GM18519 (cell line): ENCODE measurements around the gene TTLL10.
"Not testable (repeated sequence)": the region's sequence is repeated elsewhere in the genome, so short reads cannot be mapped to it uniquely, and the experiment has no call there.

Experiments used
- ATAC-seq: cut with Tn5 transposase; IDR thresholded peaks from one replicate; pipeline ENCODE4 v1.9.1; 2021; ENCODE audit warnings: mild to moderate bottlenecking, moderate library complexity; ENCODE audit not compliant: unreplicated experiment, low FRiP score

TTLL10 gene

DNA sequence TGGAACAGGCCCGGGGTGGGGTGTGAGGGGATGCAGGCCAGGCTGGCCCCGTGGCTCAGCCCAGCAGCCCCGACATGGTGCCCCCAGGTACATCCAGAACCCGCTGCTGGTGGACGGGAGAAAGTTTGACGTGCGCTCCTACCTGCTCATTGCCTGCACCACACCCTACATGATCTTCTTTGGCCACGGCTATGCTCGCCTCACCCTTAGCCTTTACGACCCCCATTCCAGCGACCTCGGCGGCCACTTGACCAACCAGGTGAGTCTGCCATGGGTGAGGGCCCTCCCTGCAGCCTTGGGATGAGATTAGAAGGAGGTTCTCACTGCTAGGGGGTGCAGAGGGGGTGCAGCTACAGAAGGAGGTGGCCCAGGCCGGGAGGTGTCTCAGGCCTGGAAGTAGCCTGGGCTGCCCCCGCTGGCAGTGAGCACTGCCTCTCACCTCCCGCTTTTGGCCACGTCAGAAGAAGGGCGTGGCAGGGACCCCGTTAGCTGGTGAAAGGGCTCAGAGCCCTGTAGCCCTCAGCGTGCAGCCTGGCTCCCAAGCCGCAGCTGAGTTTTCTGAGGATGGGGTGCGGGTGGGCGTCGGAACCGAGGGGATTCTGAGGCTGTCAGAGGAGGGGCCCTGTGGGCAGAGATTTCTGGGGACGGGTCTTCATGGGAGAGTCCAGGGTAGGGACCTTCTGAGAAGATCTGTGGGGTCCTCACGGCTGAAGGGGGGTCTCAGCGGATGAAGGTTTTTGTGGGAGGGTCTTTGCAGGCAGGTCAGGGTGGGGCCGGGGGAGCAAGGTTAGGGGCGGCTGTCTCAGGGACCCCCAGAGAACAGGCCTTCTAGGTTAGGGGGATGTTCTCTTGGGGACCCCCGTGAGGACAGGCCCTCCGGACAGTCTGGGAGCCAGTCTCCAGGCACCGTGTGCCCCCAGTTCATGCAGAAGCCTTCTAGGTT, 10.4 kb downstream of the TTLL10 start:
- ATAC-seq = no peak

DNA sequence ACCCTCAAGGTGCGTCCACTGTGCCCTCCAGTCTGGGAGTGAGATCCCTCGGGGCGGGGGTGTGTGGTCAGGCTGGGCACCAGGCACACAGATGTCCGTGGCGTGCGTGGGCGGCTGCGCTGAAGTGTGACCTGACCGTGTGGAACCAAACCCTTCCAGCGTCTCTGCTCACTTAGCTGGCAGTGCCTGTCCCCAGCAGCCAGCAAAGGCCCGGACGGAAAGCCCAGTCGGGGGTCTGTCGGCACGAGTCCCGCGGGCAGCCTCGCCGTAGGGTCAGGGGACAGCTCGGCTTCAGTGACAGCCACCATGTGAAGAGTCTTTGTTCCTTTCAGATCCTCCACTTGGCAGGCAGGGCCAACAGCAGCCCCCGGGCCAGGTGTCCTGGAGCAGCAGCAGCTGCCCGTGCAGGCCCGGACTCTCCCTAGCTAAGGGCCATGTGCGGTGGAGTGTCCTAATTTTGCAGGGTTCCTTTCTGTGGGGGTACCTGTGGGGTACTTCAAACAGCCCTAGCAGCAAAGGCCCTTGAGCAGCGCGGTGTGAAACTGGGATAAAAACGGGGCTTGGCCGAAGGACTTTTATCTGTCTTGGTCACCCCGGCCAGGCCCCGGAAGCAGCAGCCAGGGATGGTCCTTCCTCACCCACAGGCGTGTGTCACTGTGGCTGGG, 11.6 kb downstream of the TTLL10 start:
- ATAC-seq = no peak

DNA sequence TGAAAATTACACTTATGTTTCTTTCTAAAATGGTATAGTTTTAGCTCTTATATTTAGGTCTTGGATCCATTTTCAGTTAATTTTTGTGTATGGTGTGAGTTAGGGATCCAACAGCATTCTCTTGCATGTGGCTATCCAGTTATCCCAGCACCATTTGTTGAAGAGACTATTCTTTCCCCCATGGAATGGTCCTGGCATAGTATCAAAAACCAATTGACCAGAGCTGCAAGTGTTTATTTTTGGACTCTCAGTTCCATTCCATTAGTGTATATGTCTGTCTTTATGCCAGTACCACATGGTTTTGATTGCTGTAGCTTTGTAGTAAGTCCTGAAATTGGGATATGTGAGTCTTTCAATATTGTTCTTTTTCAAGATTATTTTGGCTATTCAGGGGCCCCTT, 14.3 kb downstream of the TTLL10 start:
- no peak for ATAC-seq

DNA sequence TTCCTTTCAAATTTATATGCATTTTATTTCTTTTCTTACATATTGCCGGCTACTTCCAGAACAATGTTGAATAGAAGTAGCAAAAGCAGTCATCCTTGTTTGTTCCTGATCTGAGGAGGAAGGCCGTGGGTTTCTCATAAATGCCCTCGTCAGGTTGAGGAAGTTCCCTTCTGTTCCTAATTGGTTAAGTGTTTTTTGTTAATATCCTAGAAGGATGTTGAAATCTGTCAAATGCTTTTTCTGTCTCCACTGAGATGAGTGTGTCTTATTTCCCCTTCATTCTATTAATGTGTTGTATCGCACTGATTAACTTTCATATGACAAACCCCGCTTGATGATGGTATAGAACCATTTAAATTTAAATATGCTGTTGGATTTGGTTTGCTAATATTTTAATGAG, 15.4 kb downstream of the TTLL10 start:
- ATAC-seq = no peak

DNA sequence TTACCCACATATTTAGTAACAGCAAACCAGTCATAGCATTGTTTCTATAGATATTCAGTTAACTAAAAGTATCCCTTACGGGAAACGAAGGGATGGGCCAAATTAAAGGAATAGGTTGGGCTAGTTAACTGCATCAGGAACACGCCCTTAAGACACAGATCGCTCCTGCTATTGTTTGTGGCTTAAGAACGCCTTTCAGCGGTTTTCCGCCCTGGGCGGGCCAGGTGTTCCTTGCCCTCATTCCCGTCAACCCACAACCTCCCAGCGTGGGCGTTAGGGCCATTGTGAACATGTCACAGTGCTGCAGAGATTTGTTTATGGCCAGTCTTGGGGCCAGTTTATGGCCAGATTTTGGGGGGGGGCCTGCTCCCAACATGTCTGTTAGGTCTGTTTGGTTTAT, 18.1 kb downstream of the TTLL10 start:
- no peak for ATAC-seq

DNA sequence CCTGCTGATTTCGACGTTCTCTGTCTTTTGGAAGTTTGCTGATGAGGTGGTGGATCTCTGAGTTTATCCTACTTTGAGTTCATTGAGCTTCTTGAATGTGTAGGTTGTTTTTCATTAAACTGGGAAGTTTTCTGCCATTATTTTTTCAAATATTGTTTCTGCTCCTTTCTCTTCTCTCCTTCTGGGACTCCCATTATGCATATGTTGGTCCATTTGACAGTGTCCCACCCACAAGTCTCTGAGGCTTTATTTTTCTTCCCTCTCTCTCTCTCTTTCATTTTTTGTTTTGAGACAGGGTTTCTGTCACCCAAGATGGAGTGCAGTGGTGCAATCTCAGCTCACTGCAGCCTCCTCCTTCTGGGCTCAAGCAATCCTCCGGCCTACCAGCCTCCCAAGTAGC, 21.0 kb downstream of the TTLL10 start:
- no peak for ATAC-seq

DNA sequence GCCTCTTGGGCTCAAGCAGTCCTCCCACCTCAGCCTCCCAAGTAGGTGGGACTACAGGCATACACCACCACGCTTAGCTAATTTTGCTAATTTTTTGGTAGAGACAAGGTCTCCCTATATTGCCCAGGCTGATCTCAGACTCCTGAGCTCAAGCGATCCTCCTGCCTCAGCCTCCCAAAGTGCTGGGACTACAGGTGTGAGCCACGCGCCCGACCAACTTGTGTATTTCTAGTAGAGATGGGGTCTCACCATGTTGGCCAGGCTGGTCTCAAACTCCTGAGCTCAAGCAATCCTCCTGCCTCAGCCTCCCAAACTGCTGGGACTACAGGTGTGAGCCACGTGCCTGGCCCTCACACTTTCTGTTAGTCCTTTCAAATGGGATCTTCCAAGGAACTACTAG, 22.0 kb downstream of the TTLL10 start:
- ATAC-seq = not testable (repeated sequence)

DNA sequence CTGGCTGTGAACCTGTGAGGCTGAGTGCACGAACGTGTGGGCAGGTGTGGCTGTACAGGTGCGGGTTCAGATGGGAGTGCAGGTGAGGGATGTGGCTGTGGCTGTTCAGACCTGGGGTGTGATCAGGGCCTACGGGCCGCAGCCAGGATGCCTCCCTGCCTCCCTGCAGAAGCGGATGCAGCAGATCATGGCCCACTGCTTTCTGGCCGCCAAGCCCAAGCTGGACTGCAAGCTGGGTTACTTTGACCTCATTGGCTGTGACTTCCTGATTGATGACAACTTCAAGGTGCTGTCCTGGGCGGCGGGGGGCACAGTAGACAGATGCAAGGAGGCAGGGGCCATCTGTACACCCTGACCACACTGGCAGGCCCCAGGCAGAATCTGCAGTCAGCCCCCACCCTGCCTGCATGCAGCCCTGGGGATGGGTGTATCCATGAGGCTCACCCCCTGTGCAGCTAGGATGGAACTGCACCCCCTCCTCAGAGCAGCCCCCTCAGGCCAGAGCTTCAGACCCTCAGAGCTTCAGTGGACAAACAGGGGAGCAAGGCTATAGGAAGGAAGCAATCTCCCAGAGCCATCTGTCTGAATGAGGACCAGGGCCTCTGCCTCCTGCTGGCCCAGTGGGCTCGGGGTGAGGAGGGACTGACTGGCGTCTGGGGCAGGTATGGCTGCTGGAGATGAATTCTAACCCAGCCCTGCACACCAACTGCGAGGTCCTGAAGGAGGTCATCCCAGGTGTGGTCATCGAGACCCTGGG, 22.9 kb downstream of the TTLL10 start:
- no peak for ATAC-seq

DNA sequence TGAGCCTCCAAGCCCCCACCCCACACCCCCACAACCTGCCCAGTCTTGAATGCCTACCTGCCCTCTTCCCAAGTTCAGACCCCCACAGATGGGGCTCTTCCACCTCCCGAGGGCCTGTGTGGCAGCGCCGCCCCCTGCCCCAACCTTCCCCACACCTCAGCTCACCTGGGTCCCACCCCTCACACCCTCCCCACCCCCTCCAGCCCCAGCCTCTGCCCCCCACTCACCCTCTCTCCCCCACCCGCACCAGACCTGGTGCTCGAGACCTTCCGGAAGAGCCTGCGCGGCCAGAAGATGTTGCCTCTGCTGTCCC, 23.5 kb downstream of the TTLL10 start:
- no peak for ATAC-seq

DNA sequence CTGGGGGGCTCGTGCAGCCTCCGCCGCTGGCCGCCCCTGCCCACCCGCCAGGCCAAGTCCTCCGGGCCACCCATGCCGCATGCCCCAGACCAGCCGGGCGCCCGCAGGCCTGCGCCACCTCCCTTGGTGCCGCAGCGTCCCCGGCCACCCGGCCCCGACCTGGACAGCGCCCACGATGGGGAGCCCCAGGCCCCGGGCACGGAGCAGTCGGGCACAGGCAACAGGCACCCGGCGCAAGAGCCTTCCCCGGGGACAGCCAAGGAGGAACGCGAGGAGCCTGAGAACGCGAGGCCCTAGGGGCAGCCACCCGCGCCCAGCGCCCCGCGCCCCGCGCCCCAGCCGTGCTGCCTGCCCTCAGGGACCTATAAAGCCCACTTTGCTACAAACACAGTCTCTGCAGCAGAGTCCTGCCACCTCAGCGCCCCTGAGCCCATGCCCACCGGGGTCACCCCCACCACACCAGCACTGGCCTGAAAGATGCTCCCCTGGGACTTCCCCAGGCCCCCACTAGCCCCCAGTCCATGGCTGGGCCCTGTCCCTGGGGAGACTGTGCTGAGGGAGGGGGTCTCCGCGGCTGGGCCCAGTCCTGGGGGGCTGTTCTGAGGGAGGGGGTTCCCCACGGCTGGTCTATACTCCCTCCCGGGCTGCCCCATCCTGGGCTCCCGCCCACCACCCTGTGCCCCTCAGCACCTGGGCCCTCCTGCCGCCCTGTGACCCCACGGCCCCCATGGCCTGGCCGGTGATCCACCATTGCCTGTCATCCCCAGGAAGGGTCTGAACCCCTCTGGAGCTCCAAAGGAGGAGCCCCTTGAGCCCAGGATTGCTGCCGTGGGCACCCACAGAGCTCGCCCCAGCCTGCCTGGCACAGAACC, 24.1 kb downstream of the TTLL10 start:
- no peak for ATAC-seq

DNA sequence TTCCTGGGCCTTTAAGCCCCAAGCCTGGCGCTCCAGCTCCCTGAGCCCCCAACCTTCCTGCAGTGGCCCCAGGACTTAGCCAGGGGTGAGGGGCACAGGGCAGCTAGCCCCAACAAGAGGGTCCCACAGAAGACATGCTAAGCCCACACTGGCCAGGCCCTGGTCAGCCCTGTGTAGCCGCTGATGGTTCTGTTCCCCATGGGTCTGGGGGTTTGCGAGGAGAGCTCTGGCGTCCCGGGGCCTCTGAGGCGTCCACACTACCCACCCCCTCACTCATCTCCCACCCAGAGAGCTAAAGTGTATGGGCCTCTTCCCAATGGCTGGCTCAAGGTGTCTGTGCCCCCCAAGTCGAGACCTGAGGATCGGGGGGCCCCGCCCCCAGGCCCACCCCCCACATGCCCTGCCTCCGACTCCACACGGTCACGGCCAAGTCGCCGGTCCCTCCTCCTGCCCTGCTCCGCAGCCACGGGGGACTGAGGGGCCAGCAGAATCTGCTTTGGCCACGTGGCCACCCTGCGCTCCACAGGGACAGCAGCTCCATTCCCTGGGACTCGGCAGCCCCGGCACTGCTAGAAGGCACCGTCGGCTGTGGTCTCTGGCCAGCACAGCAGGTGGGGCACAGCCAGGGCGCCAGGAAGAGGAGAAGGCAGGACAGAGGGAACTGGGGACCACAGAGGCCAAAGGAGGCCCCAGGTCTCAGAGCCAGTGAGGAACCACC, 24.9 kb downstream of the TTLL10 start:
- no peak for ATAC-seq

DNA sequence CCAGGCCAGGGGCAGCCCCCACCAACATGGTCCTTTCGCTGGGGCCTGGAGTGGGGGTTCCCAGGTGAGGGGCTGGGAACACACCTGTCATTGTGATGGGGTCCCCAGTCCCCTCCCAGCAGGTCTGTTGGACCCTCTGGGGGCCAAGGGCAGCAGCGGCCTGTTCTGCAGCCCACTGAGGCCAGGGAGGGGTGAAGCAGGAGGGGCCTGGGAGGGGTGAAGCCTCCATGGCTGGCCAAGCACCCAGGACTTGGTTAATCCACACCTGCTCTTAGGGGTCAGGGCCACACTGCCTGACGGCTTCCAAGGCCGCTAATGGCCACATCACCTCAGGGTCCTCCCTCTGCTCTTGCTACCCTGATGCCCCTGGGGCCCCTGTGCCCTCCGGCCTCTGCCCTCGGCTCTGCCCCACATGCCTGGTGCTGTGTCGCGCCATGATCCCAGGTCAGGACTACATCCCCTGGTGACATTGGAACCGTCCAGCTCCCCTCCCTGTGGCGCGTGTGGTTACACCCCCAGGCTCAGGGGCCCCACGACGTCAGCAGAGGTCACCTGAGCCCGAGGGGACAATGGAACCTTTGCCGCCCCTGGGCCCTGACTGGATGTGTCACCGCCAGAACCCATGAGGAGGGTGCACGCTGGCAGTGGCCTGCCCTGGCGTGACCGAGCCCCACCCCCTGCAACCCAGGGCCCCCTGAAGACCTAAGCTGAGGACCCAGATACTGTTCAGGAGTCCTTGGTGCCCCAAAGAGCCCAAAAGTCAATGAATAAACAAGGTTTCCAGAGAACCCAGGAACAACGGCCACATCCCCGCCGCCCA, 25.7 kb downstream of the TTLL10 start:
- no peak for ATAC-seq

DNA sequence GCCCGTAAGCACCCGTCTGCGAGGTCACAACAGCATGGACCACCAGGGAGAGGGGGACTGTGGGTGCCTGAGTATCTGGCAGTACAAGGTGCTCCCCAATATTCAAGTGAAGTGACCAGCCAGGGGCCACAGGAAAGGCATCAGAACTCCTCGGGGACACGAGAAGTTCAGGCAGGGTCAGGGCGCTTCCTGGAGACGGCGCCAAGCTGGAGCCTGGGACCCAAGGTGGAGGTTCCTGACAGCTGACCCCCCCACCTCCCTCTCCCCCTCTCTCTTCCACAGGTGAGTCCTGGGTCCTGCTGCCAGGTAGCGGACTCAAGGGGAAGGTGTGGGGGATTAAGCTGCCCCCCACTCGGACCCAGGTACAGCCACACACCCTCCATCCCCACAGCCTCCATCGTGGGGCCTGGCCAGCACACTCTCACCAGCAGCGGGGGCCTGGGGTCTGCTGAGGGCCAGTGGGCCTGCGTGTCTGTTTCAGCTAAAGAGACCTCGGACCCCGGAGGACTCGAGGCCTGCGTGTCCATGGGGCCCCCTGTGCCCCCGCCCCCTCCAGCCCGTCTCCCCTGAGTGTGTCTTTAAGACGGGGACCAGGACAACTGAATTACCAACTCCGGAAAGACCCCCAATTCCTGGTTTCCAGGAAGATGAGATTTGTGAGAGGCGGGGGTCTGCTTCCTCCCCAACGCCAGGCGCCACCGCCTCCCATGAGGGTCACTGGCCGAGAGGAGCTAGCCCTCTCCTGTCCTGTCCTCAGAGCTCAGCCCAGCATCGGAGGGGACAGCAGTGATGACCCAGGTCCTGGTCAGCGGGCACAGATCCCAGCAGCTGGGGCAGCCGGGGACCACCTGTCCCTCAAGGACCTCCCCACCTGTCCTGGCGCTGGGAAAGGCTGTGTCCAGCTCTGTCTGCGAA, 26.5 kb downstream of the TTLL10 start:
- ATAC-seq = no peak

DNA sequence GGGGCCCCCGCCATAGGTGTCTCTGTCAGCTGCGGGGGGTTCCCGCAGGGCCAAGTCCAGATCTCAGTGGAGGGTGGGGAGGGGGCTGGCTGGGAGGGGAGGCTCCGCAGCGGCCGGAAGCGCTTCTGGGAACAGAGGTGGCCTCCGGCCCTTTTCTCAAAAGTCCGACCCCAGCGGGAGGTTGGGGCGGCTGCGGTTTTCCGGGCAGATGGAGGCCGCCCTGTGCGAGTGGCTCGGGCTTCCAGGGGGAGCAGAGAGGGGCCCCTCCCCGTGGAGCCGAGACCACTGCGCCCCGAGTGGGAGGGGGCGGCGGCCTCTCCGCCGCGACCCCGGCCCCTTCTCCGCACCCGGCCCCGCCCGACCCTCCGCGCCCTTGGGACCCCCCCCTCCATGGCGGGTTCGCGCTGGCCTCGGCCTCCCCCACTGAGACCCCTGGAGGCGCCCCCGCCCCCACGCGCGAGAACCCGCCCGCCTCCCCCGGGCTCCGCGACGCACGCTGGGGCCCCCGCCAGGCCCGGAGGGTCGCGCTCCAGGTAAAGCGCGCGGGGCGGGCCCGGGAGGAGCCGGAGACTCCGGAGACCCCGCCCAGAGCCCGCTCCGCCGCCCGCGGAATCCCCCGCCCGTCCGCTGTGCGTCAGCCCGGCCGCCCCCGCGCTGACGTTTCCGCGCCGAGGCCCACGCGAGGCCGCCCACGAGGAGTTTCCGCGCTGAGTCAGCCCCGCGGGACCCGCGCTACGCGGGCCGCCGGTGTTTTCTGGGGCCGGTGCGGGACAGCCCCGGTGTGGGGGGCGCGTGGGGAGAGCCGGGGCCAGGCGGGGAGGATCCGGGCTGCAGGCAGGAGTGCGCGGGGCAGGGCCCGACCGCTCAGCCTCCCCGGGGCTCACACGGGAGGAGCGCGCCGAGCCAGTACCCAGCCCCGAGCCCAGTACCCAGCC, 27.5 kb downstream of the TTLL10 start:
- ATAC-seq = no peak

DNA sequence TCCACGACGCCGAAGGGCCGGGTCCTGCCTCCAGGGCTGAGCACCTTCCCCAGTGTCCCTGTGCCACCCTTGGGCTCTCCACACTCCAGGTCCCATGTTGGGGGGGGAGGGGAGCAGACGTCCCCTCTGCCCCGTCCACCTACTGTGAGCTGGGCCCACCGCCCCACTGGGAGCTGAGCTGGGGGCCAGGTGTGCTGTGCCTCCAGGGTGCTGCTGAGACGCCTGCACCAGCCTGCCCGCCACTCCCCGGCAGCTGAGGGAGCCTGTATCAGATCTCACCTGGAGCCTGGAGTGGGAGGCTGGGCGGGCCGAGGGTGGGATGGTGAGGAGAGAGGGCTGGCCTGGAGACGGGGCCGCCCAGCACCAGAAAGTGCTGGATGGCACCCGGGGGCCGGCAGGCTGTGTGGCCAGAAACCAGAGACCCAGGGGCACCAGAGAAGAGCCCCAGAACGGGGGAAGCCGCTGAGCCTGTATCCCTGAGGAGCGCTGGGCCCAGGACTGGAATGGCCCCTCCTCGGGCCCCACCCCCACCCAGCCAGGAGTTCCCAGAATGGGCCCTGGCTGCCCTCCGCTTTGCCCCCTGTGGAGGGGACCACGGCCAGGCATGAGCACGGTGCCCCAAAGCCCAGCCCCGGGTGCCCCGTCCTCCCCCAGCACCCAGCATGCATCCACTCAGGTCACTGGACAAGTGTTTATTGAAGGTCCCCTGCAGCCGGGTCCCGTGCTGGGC, 29.3 kb downstream of the TTLL10 start:
- no peak for ATAC-seq
